Measurements from ENCODE around the gene BTBD17.

DNA sequence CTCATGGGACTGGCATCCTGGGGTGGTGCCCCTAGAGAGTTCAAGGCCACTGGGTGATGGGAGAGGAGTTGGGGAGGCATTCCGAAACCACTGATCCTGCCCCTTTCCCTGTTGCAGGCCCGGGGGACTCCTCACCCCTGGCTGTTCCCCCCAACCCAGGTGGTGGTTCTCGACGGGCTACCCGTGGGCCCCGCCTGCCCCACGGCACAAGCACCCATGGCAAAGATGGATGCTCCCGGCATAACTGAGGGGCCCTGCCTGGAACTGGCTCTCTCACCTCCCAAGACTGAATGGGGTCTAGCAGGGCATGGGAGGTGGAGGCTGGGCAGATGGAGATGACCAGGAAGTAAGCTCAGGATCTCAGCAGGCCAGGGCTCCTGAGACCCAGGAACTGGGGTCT is 6.6 kb downstream of the BTBD17 start:
- TF ChIP-seq, protein P1, sequence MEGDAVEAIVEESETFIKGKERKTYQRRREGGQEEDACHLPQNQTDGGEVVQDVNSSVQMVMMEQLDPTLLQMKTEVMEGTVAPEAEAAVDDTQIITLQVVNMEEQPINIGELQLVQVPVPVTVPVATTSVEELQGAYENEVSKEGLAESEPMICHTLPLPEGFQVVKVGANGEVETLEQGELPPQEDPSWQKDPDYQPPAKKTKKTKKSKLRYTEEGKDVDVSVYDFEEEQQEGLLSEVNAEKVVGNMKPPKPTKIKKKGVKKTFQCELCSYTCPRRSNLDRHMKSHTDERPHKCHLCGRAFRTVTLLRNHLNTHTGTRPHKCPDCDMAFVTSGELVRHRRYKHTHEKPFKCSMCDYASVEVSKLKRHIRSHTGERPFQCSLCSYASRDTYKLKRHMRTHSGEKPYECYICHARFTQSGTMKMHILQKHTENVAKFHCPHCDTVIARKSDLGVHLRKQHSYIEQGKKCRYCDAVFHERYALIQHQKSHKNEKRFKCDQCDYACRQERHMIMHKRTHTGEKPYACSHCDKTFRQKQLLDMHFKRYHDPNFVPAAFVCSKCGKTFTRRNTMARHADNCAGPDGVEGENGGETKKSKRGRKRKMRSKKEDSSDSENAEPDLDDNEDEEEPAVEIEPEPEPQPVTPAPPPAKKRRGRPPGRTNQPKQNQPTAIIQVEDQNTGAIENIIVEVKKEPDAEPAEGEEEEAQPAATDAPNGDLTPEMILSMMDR (conservative IDR thresholded peaks at IDR 0.05; ENCODE audit: low read depth, low read length) = no peak
- TF ChIP-seq EZH2 (IDR thresholded peaks at IDR 0.05; ENCODE audit: borderline replicate concordance, low read depth, low read length, poor library complexity, severe bottlenecking) = no peak
